GM12891 (cell line): ENCODE results near the gene DLGAP4.

ENCODE experiments used
- DNase-seq: peaks from one replicate; pipeline ENCODE4 v3.0.0; 2011; ENCODE audit warnings: low spot score; ENCODE audit not compliant: insufficient read length
- FAIRE-seq: peaks from 2 replicates; lab custom pipeline; 2011; peaks lifted over from hg19 to GRCh38; lab: Jason Lieb, UNC
- PAX5 ChIP-seq: IDR thresholded peaks from 2 replicates; pipeline ENCODE4 v1.6.1; 2011; ENCODE audit warnings: low read length, moderate library complexity, mild to moderate bottlenecking; ENCODE audit not compliant: insufficient read depth, severe bottlenecking
- POLR2A ChIP-seq: IDR thresholded peaks from 2 replicates; pipeline ENCODE4 v1.6.1; 2011; ENCODE audit warnings: low read depth, low read length, control low read depth
- POLR2AphosphoS5 ChIP-seq: IDR thresholded peaks from 2 replicates; pipeline ENCODE4 v1.6.1; 2011; ENCODE audit warnings: low read depth, low read length, control low read depth
- POU2F2 ChIP-seq: IDR thresholded peaks from 2 replicates; pipeline ENCODE4 v1.6.1; 2011; ENCODE audit warnings: low read depth, mild to moderate bottlenecking, control low read depth, low read length, moderate library complexity
- SPI1 ChIP-seq: IDR thresholded peaks from 2 replicates; pipeline ENCODE4 v1.6.1; 2011; ENCODE audit warnings: low read depth, low read length, control low read depth
- TAF1 ChIP-seq: IDR thresholded peaks from 2 replicates; pipeline ENCODE4 v1.6.1; 2011; ENCODE audit warnings: low read depth, low read length, control low read depth

The DLGAP4 gene

GRCh38 chr20:36315545-36316351 is 9.6 kb downstream of the DLGAP4 start:
- DNase-seq, result no peak
- FAIRE-seq, result no peak
- TF ChIP-seq TAF1 (no peak), POU2F2 (no peak), POLR2A (no peak), SPI1 (no peak), POLR2AphosphoS5 (no peak), PAX5 (no peak)

- no peak for FAIRE-seq
- DNase-seq, result no peak
- TF ChIP-seq POLR2AphosphoS5 (no peak), SPI1 (no peak), TAF1 (no peak), PAX5 (no peak), POLR2A (no peak), POU2F2 (no peak)
Observed at GRCh38 chr20:36317675-36318074, 11.5 kb downstream of the DLGAP4 start.

- FAIRE-seq, result no peak
- no peak for TF ChIP-seq POLR2AphosphoS5
- no peak for TF ChIP-seq SPI1
- DNase-seq, result no peak
Observed at GRCh38 chr20:36318166-36318565, 12.0 kb downstream of the DLGAP4 start.

- FAIRE-seq, result no peak
- TF ChIP-seq PAX5 (no peak), POLR2A (no peak), SPI1 (no peak), TAF1 (no peak), POU2F2 (no peak), POLR2AphosphoS5 (no peak)
- DNase-seq, result no peak
Observed at GRCh38 chr20:36319356-36320260, 13.5 kb downstream of the DLGAP4 start.

GRCh38 chr20:36320261-36320897 is 14.2 kb downstream of the DLGAP4 start:
- no peak for DNase-seq
- no peak for FAIRE-seq
- TF ChIP-seq POLR2A, result no peak
- no peak for TF ChIP-seq POLR2AphosphoS5
- TF ChIP-seq PAX5, result no peak
- no peak for TF ChIP-seq POU2F2
- no peak for TF ChIP-seq SPI1
- TF ChIP-seq TAF1, result no peak

- no peak for TF ChIP-seq POLR2AphosphoS5
- no peak for TF ChIP-seq PAX5
- no peak for TF ChIP-seq POU2F2
- TF ChIP-seq SPI1, result no peak
- no peak for TF ChIP-seq POLR2A
- TF ChIP-seq TAF1, result no peak
- FAIRE-seq (no peak), DNase-seq (no peak)
Observed at GRCh38 chr20:36320898-36321695, 15.0 kb downstream of the DLGAP4 start.

- peak; percentile 75 for FAIRE-seq
- no peak for DNase-seq
- no peak for TF ChIP-seq PAX5
- TF ChIP-seq POU2F2, result no peak
- TF ChIP-seq POLR2A, result no peak
- TF ChIP-seq TAF1, result no peak
- no peak for TF ChIP-seq SPI1
- no peak for TF ChIP-seq POLR2AphosphoS5
Observed at GRCh38 chr20:36322131-36322530, 16.0 kb downstream of the DLGAP4 start.

- no peak for DNase-seq
- no peak for FAIRE-seq
- TF ChIP-seq SPI1 (no peak), TAF1 (no peak), POLR2A (no peak), PAX5 (no peak), POU2F2 (no peak), POLR2AphosphoS5 (no peak)
Observed at GRCh38 chr20:36330091-36330490, 24.0 kb downstream of the DLGAP4 start.
